22Rv1 (cell line): Measurements from ENCODE around the gene NFKBIZ.

Experiments
- H3K27ac ChIP-seq: fragments of 450-650 bp; 2 replicates; pipeline ENCODE4 v1.5.1; 2017
- CTCF ChIP-seq: fragments of 450-650 bp; IDR thresholded peaks from 2 replicates; pipeline ENCODE4 v1.5.1; 2017; ENCODE audit warnings: mild to moderate bottlenecking
- ZFX ChIP-seq: fragments of 450-650 bp; IDR thresholded peaks from 2 replicates; pipeline ENCODE4 v1.6.1; 2017; ENCODE audit warnings: antibody characterized with exemption, borderline replicate concordance

Gene NFKBIZ

DNA sequence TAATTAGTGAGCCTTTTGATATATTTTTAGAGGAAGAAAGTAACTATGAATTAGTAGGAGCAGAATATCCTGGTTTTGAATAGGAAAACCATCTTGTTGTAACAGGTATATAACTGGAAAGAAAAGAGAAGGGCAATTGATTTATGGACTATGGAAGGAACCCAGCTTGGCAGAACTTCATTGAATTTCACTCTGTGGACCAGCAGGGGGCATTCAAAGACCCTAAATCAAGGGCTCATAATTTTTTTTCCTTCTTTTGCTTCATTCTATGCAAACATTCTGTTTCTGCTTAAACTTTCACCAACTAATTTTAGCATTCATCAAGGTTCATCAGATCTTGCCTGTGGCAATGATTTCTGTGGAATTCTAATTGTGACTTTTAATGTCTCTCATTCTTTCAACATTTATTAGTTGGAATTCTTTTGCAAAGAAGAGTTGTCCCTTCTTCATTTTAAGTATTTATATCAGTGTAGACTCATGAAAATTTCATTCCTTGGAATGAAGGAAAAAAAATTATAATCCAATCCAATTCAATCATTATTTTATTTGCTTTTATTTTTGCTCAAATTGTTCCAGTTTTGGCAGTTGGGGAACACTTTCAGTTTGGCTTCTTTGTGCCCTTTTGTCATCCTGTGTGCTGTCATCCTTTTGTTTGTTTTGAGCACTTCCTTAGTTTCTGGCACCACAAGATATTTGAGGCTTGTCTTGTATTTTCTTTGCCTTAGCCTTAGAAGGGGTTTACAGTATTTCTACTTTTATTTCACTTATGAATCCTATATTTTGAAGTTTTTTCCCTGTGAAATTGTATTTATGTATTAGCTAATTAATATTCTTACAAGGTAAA is 39.9 kb upstream of the NFKBIZ start:
- TF ChIP-seq CTCF: peak; percentile 78
- no peak for TF ChIP-seq ZFX

DNA sequence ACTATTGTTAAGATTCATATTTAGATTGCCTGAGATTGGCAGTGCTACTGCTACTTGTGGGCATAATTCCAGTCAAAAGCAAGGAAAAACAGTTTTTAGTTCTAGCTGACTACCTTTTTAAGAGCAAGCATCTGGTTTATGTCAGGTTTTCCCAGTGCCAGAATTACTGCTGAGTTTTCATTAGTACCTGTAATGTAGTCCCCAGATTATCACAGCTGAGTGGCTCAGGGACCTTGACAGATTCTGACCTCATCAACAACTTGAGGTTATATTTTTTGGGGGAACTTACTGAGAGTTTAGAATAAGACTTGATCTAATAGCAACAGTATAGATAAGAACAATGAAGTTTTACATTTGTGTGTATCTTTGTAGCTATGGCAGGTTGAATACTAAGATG is 39.3 kb upstream of the NFKBIZ start:
- H3K27ac ChIP-seq: 0 out of 2 replicates have a peak overlapping the region, but pooled peaks have one; percentile 0
- TF ChIP-seq ZFX (no peak), CTCF (no peak)

More for the DNA sequence above, 39.9 kb upstream of the NFKBIZ start:
- H3K27ac ChIP-seq: 0 out of 2 replicates have a peak overlapping the region, but pooled peaks have one; percentile 0

GRCh38 chr3:101811875-101812274 is 37.4 kb upstream of the NFKBIZ start:
- H3K27ac ChIP-seq: no peak overlapping the region
- TF ChIP-seq CTCF (no peak), ZFX (no peak)

- TF ChIP-seq ZFX (no peak), CTCF (no peak)
- H3K27ac ChIP-seq: no peak overlapping the region
Measured at GRCh38 chr3:101812895-101813294, 36.4 kb upstream of the NFKBIZ start.

DNA sequence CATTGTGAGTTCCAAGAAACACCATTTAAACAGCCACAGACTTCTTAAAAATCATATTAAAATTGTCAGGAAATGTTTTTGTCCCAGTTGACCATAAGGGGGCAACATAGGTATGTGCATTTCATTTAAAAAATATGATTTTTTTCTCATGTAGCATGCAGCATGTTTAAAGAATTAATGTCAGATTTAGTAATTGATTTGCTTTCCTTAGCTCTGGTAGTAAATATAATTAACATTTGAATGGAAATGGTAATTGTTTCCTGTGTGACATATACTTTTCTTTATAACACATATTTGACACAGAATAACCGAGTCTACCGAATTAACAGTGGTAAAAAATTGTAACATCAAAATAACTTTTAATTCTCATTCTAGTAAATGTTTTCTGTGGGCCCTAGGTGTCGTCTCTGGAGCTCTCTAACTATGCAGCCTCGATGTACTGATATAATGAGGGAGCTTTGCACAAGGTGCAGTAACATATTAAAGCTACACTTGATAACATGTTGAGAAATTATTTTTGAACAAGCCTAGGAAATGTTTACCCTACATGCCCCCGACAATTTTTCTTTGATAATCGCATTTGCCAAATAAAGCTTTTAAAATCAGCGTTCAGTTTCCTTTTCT is 35.4 kb upstream of the NFKBIZ start:
- peak overlapping the region; percentile 49; the same call in 1 of the 2 replicates for H3K27ac ChIP-seq
- TF ChIP-seq CTCF (peak; percentile 76), ZFX (no peak)

DNA sequence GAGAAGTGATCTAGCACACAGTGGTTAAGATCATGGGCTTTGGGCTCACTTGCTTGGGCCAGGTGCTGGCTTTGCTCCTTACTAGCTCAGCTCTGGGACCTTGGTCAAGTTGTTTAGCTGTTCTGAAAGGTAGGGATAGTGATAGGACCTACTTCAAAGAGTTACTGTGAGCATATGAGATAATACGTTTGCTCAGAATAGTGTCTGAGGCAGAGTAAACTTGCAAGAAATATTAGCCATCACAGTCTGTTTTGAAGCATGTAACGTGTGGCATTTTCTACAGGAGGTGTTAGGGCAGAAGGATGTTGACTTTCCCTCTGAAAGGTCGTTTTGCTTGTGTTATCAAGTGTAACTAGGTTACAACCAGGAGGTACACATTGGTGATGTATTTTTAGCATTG is 34.5 kb upstream of the NFKBIZ start:
- TF ChIP-seq ZFX: no peak
- no peak for TF ChIP-seq CTCF
- peak overlapping the region; percentile 49 for H3K27ac ChIP-seq
